ENCODE data around the gene PRKAR1B.

PRKAR1B gene

DNA sequence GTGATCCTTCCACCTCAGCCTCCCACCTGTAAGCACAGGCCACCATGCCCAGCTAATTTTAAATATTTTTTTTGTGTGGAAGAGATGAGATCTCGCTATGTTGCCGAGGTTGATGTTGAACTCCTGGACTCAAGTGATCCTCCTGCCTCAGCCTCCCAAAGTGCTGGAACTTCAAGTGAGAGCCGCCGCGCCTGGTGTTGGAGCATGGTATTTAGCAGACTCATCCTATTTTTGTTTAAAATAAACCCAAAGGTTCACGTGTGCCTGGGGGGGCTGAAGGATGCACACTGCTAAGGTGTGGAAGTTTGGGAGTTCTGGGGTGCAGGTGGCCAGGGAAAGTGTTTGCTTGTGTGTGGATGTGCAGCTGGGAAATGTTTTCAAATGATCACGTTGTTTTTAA, 225.6 kb downstream of the PRKAR1B start:
- DNase-seq: no peak

- no peak for DNase-seq
Observed at GRCh38 chr7:500521-501420, 226.3 kb downstream of the PRKAR1B start.

DNA sequence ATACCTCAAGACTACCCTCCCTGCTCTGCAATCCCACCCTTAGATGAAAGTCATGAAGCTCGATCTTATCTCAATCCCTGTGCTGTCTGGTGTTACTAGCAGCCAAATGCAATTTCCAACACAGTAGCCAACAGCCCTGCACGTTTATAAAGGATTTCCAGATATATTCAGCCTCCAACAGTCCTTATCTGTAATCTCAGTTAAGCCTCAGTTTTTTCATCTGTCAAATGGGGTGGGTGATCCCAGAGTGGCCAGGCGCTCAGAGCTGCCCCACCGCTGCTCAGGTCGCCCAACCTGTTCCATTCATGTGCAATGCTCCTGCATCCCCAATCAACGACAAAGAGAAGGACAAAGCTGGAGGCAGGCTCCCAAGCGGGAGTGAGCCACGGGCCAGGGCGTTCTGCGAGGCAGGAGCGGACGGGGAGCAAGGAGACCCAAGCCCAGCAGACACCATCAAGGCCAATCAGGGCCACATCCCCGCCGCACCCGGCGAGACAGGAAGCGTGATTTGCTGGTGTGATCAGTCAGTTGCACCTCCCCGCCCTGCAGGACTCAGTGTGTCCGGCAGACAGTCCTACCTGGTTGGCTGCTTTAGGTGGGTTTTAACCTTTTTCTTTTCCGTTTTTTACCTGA, 227.1 kb downstream of the PRKAR1B start:
- DNase-seq: no peak
